ENCODE measurements around the gene SGPP2.

- TF ChIP-seq POLR2AphosphoS5 (IDR thresholded peaks at IDR 0.05; ENCODE audit: low read depth, low read length) (no peak), SIN3A (IDR thresholded peaks at IDR 0.05; ENCODE audit: borderline replicate concordance, insufficient read depth, low read length) (no peak), FOXP2 (optimal IDR thresholded peaks at IDR 0.05; ENCODE audit: borderline replicate concordance, extremely low read depth, extremely low read length, insufficient read depth) (no peak)
Measured at GRCh38 chr2:222563106-222563718, 138.9 kb downstream of the SGPP2 start.

Data from PFSK-1 (cell line).